ENCODE results near the gene DPYSL5.

Gene DPYSL5

DNA sequence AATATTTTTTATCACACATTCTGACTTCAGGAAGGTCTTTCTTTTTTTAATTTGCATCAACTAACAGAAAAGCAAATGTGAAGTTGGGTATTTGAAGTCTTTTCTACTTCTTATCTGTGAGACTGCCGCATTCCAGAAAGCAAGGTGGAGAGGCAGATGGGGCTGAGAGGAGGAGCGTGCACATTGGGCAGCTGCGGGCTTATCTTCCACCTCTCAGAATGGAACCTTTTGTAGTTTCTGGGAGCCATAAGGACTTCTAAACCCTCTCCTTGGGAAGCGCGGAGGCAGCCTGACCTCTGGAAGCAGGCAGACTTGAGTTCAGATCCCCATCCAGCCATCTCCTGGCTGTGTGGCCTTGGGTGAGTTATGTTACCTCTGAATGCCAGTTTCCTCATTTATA, 126.4 kb downstream of the DPYSL5 start:
- Histone ChIP-seq H3K27ac (ENCODE audit: poor library complexity, severe bottlenecking) (no peak overlapping the region), H3K27me3 (ENCODE audit: insufficient read depth, poor library complexity, severe bottlenecking) (no peaks in the 10 kb centered on the region), H3K36me3 (ENCODE audit: low read depth) (no peaks in the 10 kb centered on the region), H3K4me1 (ENCODE audit: insufficient read depth, poor library complexity, severe bottlenecking) (peaks cover 6% of the 10 kb centered on the region), H3K9me3 (ENCODE audit: severe bottlenecking) (no peaks in the 10 kb centered on the region), H3K4me3 (ENCODE audit: severe bottlenecking) (no peak overlapping the region)
- DNase-seq (ENCODE audit: low spot score) (no peak), ATAC-seq (ENCODE audit: low read depth) (no peak)
- TF ChIP-seq, protein P1, sequence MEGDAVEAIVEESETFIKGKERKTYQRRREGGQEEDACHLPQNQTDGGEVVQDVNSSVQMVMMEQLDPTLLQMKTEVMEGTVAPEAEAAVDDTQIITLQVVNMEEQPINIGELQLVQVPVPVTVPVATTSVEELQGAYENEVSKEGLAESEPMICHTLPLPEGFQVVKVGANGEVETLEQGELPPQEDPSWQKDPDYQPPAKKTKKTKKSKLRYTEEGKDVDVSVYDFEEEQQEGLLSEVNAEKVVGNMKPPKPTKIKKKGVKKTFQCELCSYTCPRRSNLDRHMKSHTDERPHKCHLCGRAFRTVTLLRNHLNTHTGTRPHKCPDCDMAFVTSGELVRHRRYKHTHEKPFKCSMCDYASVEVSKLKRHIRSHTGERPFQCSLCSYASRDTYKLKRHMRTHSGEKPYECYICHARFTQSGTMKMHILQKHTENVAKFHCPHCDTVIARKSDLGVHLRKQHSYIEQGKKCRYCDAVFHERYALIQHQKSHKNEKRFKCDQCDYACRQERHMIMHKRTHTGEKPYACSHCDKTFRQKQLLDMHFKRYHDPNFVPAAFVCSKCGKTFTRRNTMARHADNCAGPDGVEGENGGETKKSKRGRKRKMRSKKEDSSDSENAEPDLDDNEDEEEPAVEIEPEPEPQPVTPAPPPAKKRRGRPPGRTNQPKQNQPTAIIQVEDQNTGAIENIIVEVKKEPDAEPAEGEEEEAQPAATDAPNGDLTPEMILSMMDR (IDR thresholded peaks at IDR 0.05; ENCODE audit: poor library complexity, severe bottlenecking), result no peak

- TF ChIP-seq, protein P1 (IDR thresholded peaks at IDR 0.05; ENCODE audit: poor library complexity, severe bottlenecking), result no peak
Observed at GRCh38 chr2:26975102-26975501, 127.2 kb downstream of the DPYSL5 start.

GRCh38 chr2:26975656-26976055, 127.7 kb downstream of the DPYSL5 start:
- H3K4me1 ChIP-seq (ENCODE audit: insufficient read depth, poor library complexity, severe bottlenecking), result peaks cover 6% of the 10 kb centered on the region

More at GRCh38 chr2:26975102-26975501, 127.2 kb downstream of the DPYSL5 start:
- Histone ChIP-seq H3K27me3 (ENCODE audit: insufficient read depth, poor library complexity, severe bottlenecking) (no peaks in the 10 kb centered on the region), H3K4me3 (ENCODE audit: severe bottlenecking) (no peak overlapping the region), H3K9me3 (ENCODE audit: severe bottlenecking) (no peaks in the 10 kb centered on the region), H3K27ac (ENCODE audit: poor library complexity, severe bottlenecking) (no peak overlapping the region), H3K4me1 (ENCODE audit: insufficient read depth, poor library complexity, severe bottlenecking) (peaks cover 6% of the 10 kb centered on the region), H3K36me3 (ENCODE audit: low read depth) (no peaks in the 10 kb centered on the region)
- no peak for DNase-seq (ENCODE audit: low spot score)
- ATAC-seq (ENCODE audit: low read depth), result no peak

GRCh38 chr2:26976237-26976636, 128.3 kb downstream of the DPYSL5 start:
- peaks cover 6% of the 10 kb centered on the region for H3K4me1 ChIP-seq (ENCODE audit: insufficient read depth, poor library complexity, severe bottlenecking)
- H3K36me3 ChIP-seq (ENCODE audit: low read depth), result no peaks in the 10 kb centered on the region
- no peaks in the 10 kb centered on the region for H3K9me3 ChIP-seq (ENCODE audit: severe bottlenecking)
- H3K4me3 ChIP-seq (ENCODE audit: severe bottlenecking), result no peak overlapping the region
- no peak for ATAC-seq (ENCODE audit: low read depth)
- H3K27me3 ChIP-seq (ENCODE audit: insufficient read depth, poor library complexity, severe bottlenecking), result no peaks in the 10 kb centered on the region
- DNase-seq (ENCODE audit: low spot score), result no peak
- no peak overlapping the region for H3K27ac ChIP-seq (ENCODE audit: poor library complexity, severe bottlenecking)
- TF ChIP-seq, protein P1 (IDR thresholded peaks at IDR 0.05; ENCODE audit: poor library complexity, severe bottlenecking), result no peak

More at GRCh38 chr2:26975656-26976055, 127.7 kb downstream of the DPYSL5 start:
- Histone ChIP-seq H3K4me3 (ENCODE audit: severe bottlenecking) (no peak overlapping the region), H3K36me3 (ENCODE audit: low read depth) (no peaks in the 10 kb centered on the region), H3K27me3 (ENCODE audit: insufficient read depth, poor library complexity, severe bottlenecking) (no peaks in the 10 kb centered on the region), H3K27ac (ENCODE audit: poor library complexity, severe bottlenecking) (no peak overlapping the region), H3K9me3 (ENCODE audit: severe bottlenecking) (no peaks in the 10 kb centered on the region)
- TF ChIP-seq, protein P1 (IDR thresholded peaks at IDR 0.05; ENCODE audit: poor library complexity, severe bottlenecking), result no peak
- no peak for ATAC-seq (ENCODE audit: low read depth)
- no peak for DNase-seq (ENCODE audit: low spot score)

DNA sequence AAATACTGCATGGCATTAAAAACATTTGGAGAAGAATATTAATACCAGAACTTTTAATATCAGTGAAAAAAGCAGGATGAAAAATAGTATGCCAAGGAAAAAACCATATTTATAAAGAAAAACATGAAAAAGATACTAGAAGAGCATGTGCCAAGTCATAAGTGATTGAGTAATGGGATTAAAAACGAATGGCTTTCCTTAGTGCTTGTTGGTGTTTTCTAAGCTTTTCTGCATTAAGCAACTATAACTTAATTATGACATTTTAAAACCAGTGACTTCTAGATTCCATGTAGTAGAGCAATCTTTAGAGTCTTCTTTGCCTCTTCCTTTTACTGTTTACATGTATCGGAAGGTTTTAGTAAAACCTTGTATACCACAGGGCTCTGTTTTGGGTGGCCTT, 129.1 kb downstream of the DPYSL5 start:
- DNase-seq (ENCODE audit: low spot score) (no peak), ATAC-seq (ENCODE audit: low read depth) (no peak)
- TF ChIP-seq, protein P1 (IDR thresholded peaks at IDR 0.05; ENCODE audit: poor library complexity, severe bottlenecking), result no peak
- H3K9me3 ChIP-seq (ENCODE audit: severe bottlenecking), result no peaks in the 10 kb centered on the region
- peaks cover under 1% of the 10 kb centered on the region for H3K4me1 ChIP-seq (ENCODE audit: insufficient read depth, poor library complexity, severe bottlenecking)
- H3K27ac ChIP-seq (ENCODE audit: poor library complexity, severe bottlenecking), result no peak overlapping the region
- H3K27me3 ChIP-seq (ENCODE audit: insufficient read depth, poor library complexity, severe bottlenecking), result no peaks in the 10 kb centered on the region
- H3K36me3 ChIP-seq (ENCODE audit: low read depth), result no peaks in the 10 kb centered on the region
- H3K4me3 ChIP-seq (ENCODE audit: severe bottlenecking), result no peak overlapping the region
